Endodermal cell (in vitro differentiated cells): ENCODE data around the gene SCN1A. TPM values are rescaled to one million over a fixed set of nuclear protein-coding genes. Genes with fewer than 3 reads are reported as not detected.

Experiments used
- DNase-seq: peaks from one replicate; pipeline ENCODE4 v3.0.0-alpha.2; 2017
- H3K27ac ChIP-seq: 2 replicates; pipeline ENCODE4 v1.5.1; 2013; ENCODE audit warnings: mild to moderate bottlenecking, low read depth, low read length, moderate library complexity
- H3K27me3 ChIP-seq: 2 replicates; pipeline ENCODE4 v1.6.1; 2013; ENCODE audit warnings: mild to moderate bottlenecking, low read length, moderate library complexity; ENCODE audit not compliant: insufficient read depth, control insufficient read depth, poor library complexity, severe bottlenecking
- H3K36me3 ChIP-seq: 2 replicates; pipeline ENCODE4 v1.7.0; 2013; ENCODE audit warnings: mild to moderate bottlenecking, low read length, moderate library complexity; ENCODE audit not compliant: control insufficient read depth, insufficient read depth
- H3K4me1 ChIP-seq: one replicate; pipeline ENCODE4 v1.7.0; 2013; ENCODE audit warnings: low read length; ENCODE audit not compliant: control insufficient read depth, insufficient read depth
- H3K4me3 ChIP-seq: 2 replicates; pipeline ENCODE4 v1.5.1; 2013; ENCODE audit warnings: mild to moderate bottlenecking, low read length, moderate library complexity
- H3K9ac ChIP-seq: 2 replicates; pipeline ENCODE4 v1.6.1; 2013; ENCODE audit warnings: mild to moderate bottlenecking, low read length, moderate library complexity; ENCODE audit not compliant: poor library complexity, severe bottlenecking; ENCODE audit errors: extremely low read depth
- H3K9me3 ChIP-seq: 2 replicates; pipeline ENCODE4 v1.6.1; 2013; ENCODE audit warnings: mild to moderate bottlenecking, low read length, moderate library complexity; ENCODE audit not compliant: control insufficient read depth
- H3K27ac Mint-ChIP-seq: 2 replicates; pipeline ENCODE4 v1.8.0; 2020; ENCODE audit warnings: mixed read lengths
- H3K27me3 Mint-ChIP-seq: 2 replicates; pipeline ENCODE4 v1.8.0; 2021; ENCODE audit warnings: mild to moderate bottlenecking, mixed read lengths; ENCODE audit not compliant: insufficient read depth
- H3K36me3 Mint-ChIP-seq: 2 replicates; pipeline ENCODE4 v1.8.0; 2020; ENCODE audit warnings: low read depth, mixed read lengths
- H3K4me1 Mint-ChIP-seq: 2 replicates; pipeline ENCODE4 v1.8.0; 2020; ENCODE audit warnings: mixed read lengths
- H3K4me3 Mint-ChIP-seq: 2 replicates; pipeline ENCODE4 v1.8.0; 2020; ENCODE audit warnings: mild to moderate bottlenecking, moderate library complexity, mixed read lengths
- H3K9me3 Mint-ChIP-seq: 2 replicates; pipeline ENCODE4 v1.8.0; 2020; ENCODE audit warnings: mild to moderate bottlenecking, mixed read lengths
- WGBS, 2 experiments: methylation state at CpG; one replicate each; pipeline versions ENCODE4 v1.1.5 to v1.1.7; 2013; ENCODE audit warnings: missing lambda C conversion rate in 2 of 2, mixed read lengths in 1 of 2; ENCODE audit not compliant: insufficient coverage in 1 of 2, insufficient read length in 1 of 2; 5-methylcytosine and 5-hydroxymethylcytosine counted together
- long read RNA-seq, 4 experiments: library from polyadenylated mRNA in 2 of 4; library from RNA in 1 of 4; library from capped mRNA in 1 of 4; stranded (forward) in 3 of 4; unstranded in 1 of 4; transcript quantifications; one replicate each; pipeline ENCODE4 v2.0.0, GENCODE V29; 2020 to 2021; ENCODE audit warnings: inconsistent platforms in 1 of 4
- polyA plus RNA-seq, 2 experiments: library from polyadenylated mRNA; stranded (reverse); fragments of 50-300 nt; gene quantifications; one replicate each; pipeline ENCODE4 v1.2.3, GENCODE V29; 2013
- total RNA-seq, 2 donors: library from RNA; stranded (reverse); fragmentation: NEBNext Ultra II Directional in 1 of 2; extraction: Animal tissue kit (Norgen Biotek cat#: 25700) in 1 of 2; gene quantifications; 2 replicates in 1 of 2; 3 replicates in 1 of 2; pipeline ENCODE4 v1.2.1, GENCODE V29; 2021
- TF ChIP-seq, protein P1 (sequence below): fragments of 200-600 bp; sonication (generic); conservative IDR thresholded peaks from 2 replicates; pipeline ENCODE4 v1.5.0; 2021; ENCODE audit warnings: antibody characterized with exemption, mild to moderate bottlenecking

SCN1A gene
- not detected for total RNA-seq
- 1.4 TPM for polyA plus RNA-seq (2013, experiment 1 of 2)
- polyA plus RNA-seq (2013, experiment 2 of 2), result 1.7 TPM
- long read RNA-seq, experiment 1, result 0 reads
- long read RNA-seq, experiment 2, result 0 reads
- long read RNA-seq, experiment 3, result 0 reads
- long read RNA-seq, experiment 4, result 0 reads

DNA sequence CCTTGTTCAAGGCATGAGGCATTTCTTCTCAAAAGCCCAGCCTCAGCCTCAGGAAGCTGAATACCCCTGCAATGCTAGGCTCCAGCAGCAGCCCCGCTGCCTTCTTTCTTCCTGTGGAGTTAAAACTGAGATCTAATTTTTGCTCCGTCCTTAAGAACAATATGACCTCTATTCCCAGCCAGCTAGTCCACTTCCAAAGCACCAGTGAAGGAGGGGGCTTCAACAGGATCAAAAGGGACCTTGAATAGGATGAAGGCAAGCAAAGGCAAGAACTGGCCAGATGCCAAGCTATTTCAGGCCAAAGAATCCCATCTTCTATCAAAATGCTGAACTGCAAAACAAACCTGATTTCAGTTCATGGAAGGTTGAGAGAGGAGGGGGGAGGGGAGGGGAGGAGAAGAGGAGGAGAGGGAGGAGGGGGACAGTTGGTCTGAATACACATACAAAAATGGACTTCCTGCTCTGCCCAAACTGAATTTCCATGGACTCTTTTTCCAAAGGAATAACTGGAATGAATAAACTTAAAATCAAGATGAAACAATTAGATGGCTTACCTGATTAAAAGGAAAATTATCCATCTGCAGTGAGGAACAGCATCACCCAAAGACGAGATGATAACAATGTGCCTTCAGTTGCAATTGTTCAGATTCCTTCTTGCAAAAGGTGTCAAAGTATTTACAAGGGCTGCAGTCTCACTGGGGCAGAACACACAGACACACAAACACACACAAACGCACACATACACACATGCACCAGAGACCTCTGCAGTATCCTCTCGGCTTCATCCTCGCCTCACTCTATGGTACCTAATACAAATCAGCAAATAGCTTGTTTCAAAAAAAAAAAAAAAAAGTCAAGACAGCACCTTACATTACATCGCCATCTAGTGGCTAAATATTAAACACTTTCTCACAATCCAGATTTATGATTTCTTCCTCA is at the start of gene SCN1A:
Gene SCN1A (minus strand): TSS at position 804 of the 939 bp plus-strand sequence. CDS start 54,399 bp downstream, outside the sequence.
- DNase-seq, result peak; percentile 67
- H3K4me3 Mint-ChIP-seq, result no peak within 1 kb of the TSS
- H3K27ac ChIP-seq, result peak within 1 kb of the TSS; percentile 30

DNA sequence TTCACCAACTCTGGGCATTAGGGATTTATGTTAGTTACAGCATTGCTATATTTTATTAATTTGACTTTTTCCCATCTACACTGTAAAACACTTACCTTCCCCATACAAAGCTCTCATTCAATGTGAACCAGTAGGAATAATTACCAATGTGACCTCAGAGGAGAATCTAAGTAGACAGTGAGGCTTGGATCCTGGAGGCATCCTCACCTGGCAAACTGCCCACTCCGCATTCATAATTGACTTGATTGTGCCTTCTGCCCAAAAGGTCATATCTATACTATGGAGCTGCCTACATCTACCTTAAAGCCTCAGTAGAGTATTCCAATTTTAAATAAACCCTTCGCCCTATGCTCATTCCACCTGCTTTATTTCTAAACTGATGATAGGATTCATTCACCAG is 45.4 kb upstream of the SCN1A start:
- H3K36me3 Mint-ChIP-seq, result no peaks in the 10 kb centered on the region
- Histone ChIP-seq H3K27ac (no peak overlapping the region), H3K4me1 (no peaks in the 10 kb centered on the region), H3K4me3 (no peak overlapping the region), H3K9me3 (no peaks in the 10 kb centered on the region), H3K27me3 (no peaks in the 10 kb centered on the region), H3K36me3 (no peaks in the 10 kb centered on the region), H3K9ac (no peak overlapping the region)
- TF ChIP-seq, protein P1, sequence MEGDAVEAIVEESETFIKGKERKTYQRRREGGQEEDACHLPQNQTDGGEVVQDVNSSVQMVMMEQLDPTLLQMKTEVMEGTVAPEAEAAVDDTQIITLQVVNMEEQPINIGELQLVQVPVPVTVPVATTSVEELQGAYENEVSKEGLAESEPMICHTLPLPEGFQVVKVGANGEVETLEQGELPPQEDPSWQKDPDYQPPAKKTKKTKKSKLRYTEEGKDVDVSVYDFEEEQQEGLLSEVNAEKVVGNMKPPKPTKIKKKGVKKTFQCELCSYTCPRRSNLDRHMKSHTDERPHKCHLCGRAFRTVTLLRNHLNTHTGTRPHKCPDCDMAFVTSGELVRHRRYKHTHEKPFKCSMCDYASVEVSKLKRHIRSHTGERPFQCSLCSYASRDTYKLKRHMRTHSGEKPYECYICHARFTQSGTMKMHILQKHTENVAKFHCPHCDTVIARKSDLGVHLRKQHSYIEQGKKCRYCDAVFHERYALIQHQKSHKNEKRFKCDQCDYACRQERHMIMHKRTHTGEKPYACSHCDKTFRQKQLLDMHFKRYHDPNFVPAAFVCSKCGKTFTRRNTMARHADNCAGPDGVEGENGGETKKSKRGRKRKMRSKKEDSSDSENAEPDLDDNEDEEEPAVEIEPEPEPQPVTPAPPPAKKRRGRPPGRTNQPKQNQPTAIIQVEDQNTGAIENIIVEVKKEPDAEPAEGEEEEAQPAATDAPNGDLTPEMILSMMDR, result no peak
- H3K4me1 Mint-ChIP-seq, result no peaks in the 10 kb centered on the region
- H3K27ac Mint-ChIP-seq, result no peak overlapping the region
- 86 to 94% methylated on average over 2 of the region's 2 CpGs for WGBS, 2 experiments
- no peak for DNase-seq
- H3K9me3 Mint-ChIP-seq, result no peaks in the 10 kb centered on the region
- no peak overlapping the region for H3K4me3 Mint-ChIP-seq
- no peaks in the 10 kb centered on the region for H3K27me3 Mint-ChIP-seq

More for the DNA sequence above, at the start of gene SCN1A:
- peaks cover 4% of the 10 kb centered on the region for H3K4me1 Mint-ChIP-seq
- WGBS, 2 experiments, result 24 to 49% methylated on average over 4 to 7 of the region's 7 CpGs
- no peak within 1 kb of the TSS for H3K9ac ChIP-seq
- no peaks in the 10 kb centered on the region for H3K36me3 ChIP-seq
- no peaks in the 10 kb centered on the region for H3K36me3 Mint-ChIP-seq
- no peaks in the 10 kb centered on the region for H3K9me3 Mint-ChIP-seq
- no peak within 1 kb of the TSS for H3K4me3 ChIP-seq
- no peaks in the 10 kb centered on the region for H3K4me1 ChIP-seq
- H3K27ac Mint-ChIP-seq, result no peak within 1 kb of the TSS
- no peaks in the 10 kb centered on the region for H3K27me3 Mint-ChIP-seq
- no peaks in the 10 kb centered on the region for H3K9me3 ChIP-seq
- H3K27me3 ChIP-seq, result no peaks in the 10 kb centered on the region
- TF ChIP-seq, protein P1, result peak; percentile 82

DNA sequence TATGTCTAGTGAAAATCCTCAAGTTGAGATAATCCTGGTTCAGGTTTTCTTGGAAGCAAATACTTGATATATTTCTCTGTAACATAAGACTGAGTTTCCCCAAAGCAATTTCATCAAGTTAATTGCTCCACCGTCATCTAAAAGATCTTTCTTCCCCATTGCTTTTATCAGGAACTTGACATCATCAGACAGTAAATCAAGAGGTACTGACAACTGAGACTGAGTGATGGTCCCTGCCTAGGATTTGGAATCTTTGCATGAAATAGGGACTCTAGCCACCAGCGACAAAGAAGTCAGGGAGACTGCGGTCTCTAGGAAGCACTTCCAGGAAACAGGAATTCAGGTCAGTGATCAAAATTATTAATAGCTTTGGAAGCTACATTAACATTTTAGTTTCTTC is 43.4 kb upstream of the SCN1A start:
- Mint-ChIP-seq H3K27me3 (no peaks in the 10 kb centered on the region), H3K4me1 (no peaks in the 10 kb centered on the region), H3K27ac (no peak overlapping the region), H3K36me3 (no peaks in the 10 kb centered on the region), H3K4me3 (no peak overlapping the region), H3K9me3 (no peaks in the 10 kb centered on the region)
- H3K4me3 ChIP-seq, result no peak overlapping the region
- no peaks in the 10 kb centered on the region for H3K9me3 ChIP-seq
- no peaks in the 10 kb centered on the region for H3K27me3 ChIP-seq
- TF ChIP-seq, protein P1, result no peak
- no peak overlapping the region for H3K27ac ChIP-seq
- H3K9ac ChIP-seq, result no peak overlapping the region
- DNase-seq, result no peak
- H3K36me3 ChIP-seq, result no peaks in the 10 kb centered on the region
- WGBS, 2 experiments, result 83 to 88% methylated on average over 2 to 3 of the region's 3 CpGs
- no peaks in the 10 kb centered on the region for H3K4me1 ChIP-seq
